OCI-LY7 (cell line): Measurements from ENCODE around the gene ZBTB7A.

Experiments used
- EZH2phosphoT487 ChIP-seq: fragments of 200-600 bp; sonication (generic); IDR thresholded peaks from 2 replicates; pipeline ENCODE4 v1.6.1; 2018; ENCODE audit warnings: low read depth, borderline replicate concordance, mild to moderate bottlenecking, mixed run types, antibody characterized with exemption, low read length, moderate library complexity, mixed read lengths
- TF ChIP-seq, protein P1 (sequence below): fragments of 200-600 bp; sonication (generic); conservative IDR thresholded peaks from 2 replicates; pipeline ENCODE4 v1.5.1; 2014; ENCODE audit warnings: mild to moderate bottlenecking, antibody characterized with exemption, low read length, moderate library complexity, mixed read lengths

DNA sequence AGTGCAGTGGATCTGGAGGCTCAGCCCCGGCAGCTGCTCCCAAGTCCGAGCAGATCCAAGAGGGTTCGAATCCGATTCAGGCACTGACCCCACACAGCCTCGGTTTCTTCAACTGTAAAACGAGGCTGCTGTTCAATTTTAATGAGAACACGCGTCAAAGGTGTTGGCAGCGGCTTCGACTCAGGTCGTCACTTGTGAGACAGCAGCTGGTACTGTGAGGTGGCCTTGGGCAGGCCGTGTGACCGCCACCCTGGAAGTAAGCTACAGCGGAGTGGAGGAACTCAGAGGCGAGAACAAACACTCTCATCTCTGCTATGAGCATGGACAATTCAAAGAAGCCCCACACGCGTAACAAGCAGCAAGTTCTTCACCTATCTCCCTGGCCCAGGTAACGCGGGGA, 47.5 kb upstream of the ZBTB7A start:
- TF ChIP-seq, protein P1, sequence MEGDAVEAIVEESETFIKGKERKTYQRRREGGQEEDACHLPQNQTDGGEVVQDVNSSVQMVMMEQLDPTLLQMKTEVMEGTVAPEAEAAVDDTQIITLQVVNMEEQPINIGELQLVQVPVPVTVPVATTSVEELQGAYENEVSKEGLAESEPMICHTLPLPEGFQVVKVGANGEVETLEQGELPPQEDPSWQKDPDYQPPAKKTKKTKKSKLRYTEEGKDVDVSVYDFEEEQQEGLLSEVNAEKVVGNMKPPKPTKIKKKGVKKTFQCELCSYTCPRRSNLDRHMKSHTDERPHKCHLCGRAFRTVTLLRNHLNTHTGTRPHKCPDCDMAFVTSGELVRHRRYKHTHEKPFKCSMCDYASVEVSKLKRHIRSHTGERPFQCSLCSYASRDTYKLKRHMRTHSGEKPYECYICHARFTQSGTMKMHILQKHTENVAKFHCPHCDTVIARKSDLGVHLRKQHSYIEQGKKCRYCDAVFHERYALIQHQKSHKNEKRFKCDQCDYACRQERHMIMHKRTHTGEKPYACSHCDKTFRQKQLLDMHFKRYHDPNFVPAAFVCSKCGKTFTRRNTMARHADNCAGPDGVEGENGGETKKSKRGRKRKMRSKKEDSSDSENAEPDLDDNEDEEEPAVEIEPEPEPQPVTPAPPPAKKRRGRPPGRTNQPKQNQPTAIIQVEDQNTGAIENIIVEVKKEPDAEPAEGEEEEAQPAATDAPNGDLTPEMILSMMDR: no peak
- no peak for TF ChIP-seq EZH2phosphoT487
